ENCODE results near the gene CTPS1.

CTPS1 gene

DNA sequence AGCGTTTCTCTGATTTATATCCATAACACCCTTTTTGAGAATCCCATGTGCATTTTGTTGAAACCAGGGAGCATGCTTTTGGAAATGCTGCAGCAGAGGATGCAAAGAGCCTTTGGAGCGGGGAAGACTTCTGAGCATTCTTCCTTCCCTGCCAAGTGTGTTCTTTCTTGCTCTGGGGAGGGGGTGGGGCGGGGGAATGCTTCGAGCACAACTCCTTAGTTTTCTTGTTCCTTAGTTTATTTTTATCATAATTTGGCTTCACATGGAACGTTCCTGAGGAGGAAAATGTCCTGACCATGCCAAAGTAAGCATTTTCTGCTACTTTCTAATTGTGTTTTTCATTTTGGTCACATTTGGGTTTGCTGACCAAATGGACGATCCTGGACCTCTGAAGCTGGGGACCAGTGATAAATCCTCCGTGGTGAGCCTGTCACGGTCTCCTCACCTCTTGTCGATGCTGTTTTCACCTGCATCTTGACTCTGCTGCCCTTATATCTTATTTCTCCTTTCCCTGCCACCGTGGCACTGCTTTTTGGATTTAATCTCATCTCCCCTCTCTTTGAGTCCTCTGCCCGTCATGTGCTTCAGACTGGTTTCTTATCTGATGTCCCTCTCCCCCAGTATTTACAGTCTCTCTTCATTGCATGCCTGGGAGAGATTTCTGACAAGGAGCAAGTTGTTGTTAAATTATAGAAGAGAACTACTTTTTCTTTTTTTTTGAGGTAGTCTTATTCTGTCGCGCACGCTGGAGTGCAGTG, 2.4 kb downstream of the CTPS1 start:
- ATAC-seq, result no peak
- TF ChIP-seq TCF4 (CRISPR knock-in tag; IDR thresholded peaks at IDR 0.05; ENCODE audit: borderline replicate concordance) (no peak), CSDC2 (CRISPR knock-in tag; IDR thresholded peaks at IDR 0.05) (no peak), GLIS3 (CRISPR knock-in tag; IDR thresholded peaks at IDR 0.05) (no peak), ARNTL (CRISPR knock-in tag; IDR thresholded peaks at IDR 0.05; ENCODE audit: borderline replicate concordance, low read depth) (no peak), ZFP3 (CRISPR knock-in tag; IDR thresholded peaks at IDR 0.05) (no peak), SNAI2 (CRISPR knock-in tag; IDR thresholded peaks at IDR 0.05) (no peak), ESRRG (CRISPR knock-in tag; IDR thresholded peaks at IDR 0.05) (no peak), RARB (CRISPR knock-in tag; IDR thresholded peaks at IDR 0.05) (no peak), PPARA (CRISPR knock-in tag; IDR thresholded peaks at IDR 0.05; ENCODE audit: borderline replicate concordance) (no peak), POU6F1 (CRISPR knock-in tag; IDR thresholded peaks at IDR 0.05; ENCODE audit: borderline replicate concordance, low read depth) (no peak), TOX (CRISPR knock-in tag; IDR thresholded peaks at IDR 0.05; ENCODE audit: borderline replicate concordance) (no peak), ZFP30 (CRISPR knock-in tag; IDR thresholded peaks at IDR 0.05) (no peak), ZNF70 (CRISPR knock-in tag; IDR thresholded peaks at IDR 0.05) (no peak), ZNF565 (CRISPR knock-in tag; conservative IDR thresholded peaks at IDR 0.05; ENCODE audit: low read depth) (no peak), BACH2 (CRISPR knock-in tag; IDR thresholded peaks at IDR 0.05; ENCODE audit: borderline replicate concordance) (no peak), ISL1 (CRISPR knock-in tag; IDR thresholded peaks at IDR 0.05) (no peak), ZC3H10 (CRISPR knock-in tag; IDR thresholded peaks at IDR 0.05) (no peak)
- TF ChIP-seq, protein P1, sequence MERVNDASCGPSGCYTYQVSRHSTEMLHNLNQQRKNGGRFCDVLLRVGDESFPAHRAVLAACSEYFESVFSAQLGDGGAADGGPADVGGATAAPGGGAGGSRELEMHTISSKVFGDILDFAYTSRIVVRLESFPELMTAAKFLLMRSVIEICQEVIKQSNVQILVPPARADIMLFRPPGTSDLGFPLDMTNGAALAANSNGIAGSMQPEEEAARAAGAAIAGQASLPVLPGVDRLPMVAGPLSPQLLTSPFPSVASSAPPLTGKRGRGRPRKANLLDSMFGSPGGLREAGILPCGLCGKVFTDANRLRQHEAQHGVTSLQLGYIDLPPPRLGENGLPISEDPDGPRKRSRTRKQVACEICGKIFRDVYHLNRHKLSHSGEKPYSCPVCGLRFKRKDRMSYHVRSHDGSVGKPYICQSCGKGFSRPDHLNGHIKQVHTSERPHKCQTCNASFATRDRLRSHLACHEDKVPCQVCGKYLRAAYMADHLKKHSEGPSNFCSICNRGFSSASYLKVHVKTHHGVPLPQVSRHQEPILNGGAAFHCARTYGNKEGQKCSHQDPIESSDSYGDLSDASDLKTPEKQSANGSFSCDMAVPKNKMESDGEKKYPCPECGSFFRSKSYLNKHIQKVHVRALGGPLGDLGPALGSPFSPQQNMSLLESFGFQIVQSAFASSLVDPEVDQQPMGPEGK (CRISPR knock-in tag; IDR thresholded peaks at IDR 0.05; ENCODE audit: borderline replicate concordance), result no peak
- TF ChIP-seq, protein P2, sequence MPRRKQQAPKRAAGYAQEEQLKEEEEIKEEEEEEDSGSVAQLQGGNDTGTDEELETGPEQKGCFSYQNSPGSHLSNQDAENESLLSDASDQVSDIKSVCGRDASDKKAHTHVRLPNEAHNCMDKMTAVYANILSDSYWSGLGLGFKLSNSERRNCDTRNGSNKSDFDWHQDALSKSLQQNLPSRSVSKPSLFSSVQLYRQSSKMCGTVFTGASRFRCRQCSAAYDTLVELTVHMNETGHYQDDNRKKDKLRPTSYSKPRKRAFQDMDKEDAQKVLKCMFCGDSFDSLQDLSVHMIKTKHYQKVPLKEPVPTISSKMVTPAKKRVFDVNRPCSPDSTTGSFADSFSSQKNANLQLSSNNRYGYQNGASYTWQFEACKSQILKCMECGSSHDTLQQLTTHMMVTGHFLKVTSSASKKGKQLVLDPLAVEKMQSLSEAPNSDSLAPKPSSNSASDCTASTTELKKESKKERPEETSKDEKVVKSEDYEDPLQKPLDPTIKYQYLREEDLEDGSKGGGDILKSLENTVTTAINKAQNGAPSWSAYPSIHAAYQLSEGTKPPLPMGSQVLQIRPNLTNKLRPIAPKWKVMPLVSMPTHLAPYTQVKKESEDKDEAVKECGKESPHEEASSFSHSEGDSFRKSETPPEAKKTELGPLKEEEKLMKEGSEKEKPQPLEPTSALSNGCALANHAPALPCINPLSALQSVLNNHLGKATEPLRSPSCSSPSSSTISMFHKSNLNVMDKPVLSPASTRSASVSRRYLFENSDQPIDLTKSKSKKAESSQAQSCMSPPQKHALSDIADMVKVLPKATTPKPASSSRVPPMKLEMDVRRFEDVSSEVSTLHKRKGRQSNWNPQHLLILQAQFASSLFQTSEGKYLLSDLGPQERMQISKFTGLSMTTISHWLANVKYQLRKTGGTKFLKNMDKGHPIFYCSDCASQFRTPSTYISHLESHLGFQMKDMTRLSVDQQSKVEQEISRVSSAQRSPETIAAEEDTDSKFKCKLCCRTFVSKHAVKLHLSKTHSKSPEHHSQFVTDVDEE (CRISPR knock-in tag; IDR thresholded peaks at IDR 0.05), result no peak

- ATAC-seq, result no peak
- no peak for TF ChIP-seq ISL1 (CRISPR knock-in tag; IDR thresholded peaks at IDR 0.05)
- TF ChIP-seq ZFP3 (CRISPR knock-in tag; IDR thresholded peaks at IDR 0.05), result no peak
- TF ChIP-seq, protein P3, sequence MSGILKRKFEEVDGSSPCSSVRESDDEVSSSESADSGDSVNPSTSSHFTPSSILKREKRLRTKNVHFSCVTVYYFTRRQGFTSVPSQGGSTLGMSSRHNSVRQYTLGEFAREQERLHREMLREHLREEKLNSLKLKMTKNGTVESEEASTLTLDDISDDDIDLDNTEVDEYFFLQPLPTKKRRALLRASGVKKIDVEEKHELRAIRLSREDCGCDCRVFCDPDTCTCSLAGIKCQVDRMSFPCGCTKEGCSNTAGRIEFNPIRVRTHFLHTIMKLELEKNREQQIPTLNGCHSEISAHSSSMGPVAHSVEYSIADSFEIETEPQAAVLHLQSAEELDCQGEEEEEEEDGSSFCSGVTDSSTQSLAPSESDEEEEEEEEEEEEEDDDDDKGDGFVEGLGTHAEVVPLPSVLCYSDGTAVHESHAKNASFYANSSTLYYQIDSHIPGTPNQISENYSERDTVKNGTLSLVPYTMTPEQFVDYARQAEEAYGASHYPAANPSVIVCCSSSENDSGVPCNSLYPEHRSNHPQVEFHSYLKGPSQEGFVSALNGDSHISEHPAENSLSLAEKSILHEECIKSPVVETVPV (CRISPR knock-in tag; IDR thresholded peaks at IDR 0.05), result no peak
- no peak for TF ChIP-seq SNAI2 (CRISPR knock-in tag; IDR thresholded peaks at IDR 0.05)
- no peak for TF ChIP-seq POU6F1 (CRISPR knock-in tag; IDR thresholded peaks at IDR 0.05; ENCODE audit: borderline replicate concordance, low read depth)
- no peak for TF ChIP-seq CSDC2 (CRISPR knock-in tag; IDR thresholded peaks at IDR 0.05)
- TF ChIP-seq RARB (CRISPR knock-in tag; IDR thresholded peaks at IDR 0.05), result no peak
- no peak for TF ChIP-seq BACH2 (CRISPR knock-in tag; IDR thresholded peaks at IDR 0.05; ENCODE audit: borderline replicate concordance)
- TF ChIP-seq PPARA (CRISPR knock-in tag; IDR thresholded peaks at IDR 0.05; ENCODE audit: borderline replicate concordance), result no peak
- TF ChIP-seq ZNF565 (CRISPR knock-in tag; conservative IDR thresholded peaks at IDR 0.05; ENCODE audit: low read depth), result no peak
- no peak for TF ChIP-seq OSR1 (CRISPR knock-in tag; IDR thresholded peaks at IDR 0.05)
- no peak for TF ChIP-seq ZNF70 (CRISPR knock-in tag; IDR thresholded peaks at IDR 0.05)
- TF ChIP-seq GLIS3 (CRISPR knock-in tag; IDR thresholded peaks at IDR 0.05), result no peak
- TF ChIP-seq TCF4 (CRISPR knock-in tag; IDR thresholded peaks at IDR 0.05; ENCODE audit: borderline replicate concordance), result no peak
- TF ChIP-seq CREB5 (CRISPR knock-in tag; IDR thresholded peaks at IDR 0.05; ENCODE audit: low read depth), result no peak
- TF ChIP-seq ESRRG (CRISPR knock-in tag; IDR thresholded peaks at IDR 0.05), result no peak
- TF ChIP-seq, protein P1 (CRISPR knock-in tag; IDR thresholded peaks at IDR 0.05; ENCODE audit: borderline replicate concordance), result no peak
- no peak for TF ChIP-seq ZC3H10 (CRISPR knock-in tag; IDR thresholded peaks at IDR 0.05)
- no peak for TF ChIP-seq TOX (CRISPR knock-in tag; IDR thresholded peaks at IDR 0.05; ENCODE audit: borderline replicate concordance)
Observed at GRCh38 chr1:40982721-40983120, 3.2 kb downstream of the CTPS1 start.

All from SK-N-SH treated with all-trans-retinoic acid at 6 μM for 48 hours (cell line).